ENCODE results near the gene MAD1L1.

GRCh38 chr7:1939434-1940401, 293.0 kb downstream of the MAD1L1 start:
- no peak for TF ChIP-seq RARB (CRISPR knock-in tag; IDR thresholded peaks at IDR 0.05)
- no peak for TF ChIP-seq CSDC2 (CRISPR knock-in tag; IDR thresholded peaks at IDR 0.05)
- no peak for TF ChIP-seq PATZ1 (CRISPR knock-in tag; IDR thresholded peaks at IDR 0.05; ENCODE audit: borderline replicate concordance)
- no peak for TF ChIP-seq TSHZ2 (CRISPR knock-in tag; IDR thresholded peaks at IDR 0.05)
- TF ChIP-seq CSRNP3 (CRISPR knock-in tag; IDR thresholded peaks at IDR 0.05), result no peak
- no peak for TF ChIP-seq ISL1 (CRISPR knock-in tag; IDR thresholded peaks at IDR 0.05)
- no peak for TF ChIP-seq ZNF565 (CRISPR knock-in tag; conservative IDR thresholded peaks at IDR 0.05; ENCODE audit: low read depth)
- no peak for TF ChIP-seq ZFP3 (CRISPR knock-in tag; IDR thresholded peaks at IDR 0.05)
- TF ChIP-seq ZC3H10 (CRISPR knock-in tag; IDR thresholded peaks at IDR 0.05), result no peak
- TF ChIP-seq SNAI2 (CRISPR knock-in tag; IDR thresholded peaks at IDR 0.05), result no peak

Measured in SK-N-SH treated with all-trans-retinoic acid at 6 μM for 48 hours (cell line).